Activated naive CD4-positive, alpha-beta T cell treated with anti-CD3 and anti-CD28 coated beads, Interleukin-2, amount 50 U/mL, for 24 hours (primary cell): ENCODE results near the gene PTPRB.
"Not testable (repeated sequence)": the region's sequence is repeated elsewhere in the genome, so short reads cannot be mapped to it uniquely, and the experiment has no call there.

Experiments used
- H3K27ac Mint-ChIP-seq: one replicate; pipeline ENCODE4 v1.8.0; 2021; ENCODE audit warnings: mild to moderate bottlenecking, mixed read lengths
- H3K27me3 Mint-ChIP-seq: one replicate; pipeline ENCODE4 v1.8.0; 2021; ENCODE audit warnings: mixed read lengths
- H3K36me3 Mint-ChIP-seq: one replicate; pipeline ENCODE4 v1.8.0; 2021; ENCODE audit warnings: mixed read lengths
- H3K4me1 Mint-ChIP-seq: one replicate; pipeline ENCODE4 v1.8.0; 2021; ENCODE audit warnings: mixed read lengths
- H3K4me3 Mint-ChIP-seq: one replicate; pipeline ENCODE4 v1.8.0; 2021; ENCODE audit warnings: mild to moderate bottlenecking, mixed read lengths
- H3K9me3 Mint-ChIP-seq: one replicate; pipeline ENCODE4 v1.8.0; 2021; ENCODE audit warnings: mixed read lengths

The PTPRB gene

DNA sequence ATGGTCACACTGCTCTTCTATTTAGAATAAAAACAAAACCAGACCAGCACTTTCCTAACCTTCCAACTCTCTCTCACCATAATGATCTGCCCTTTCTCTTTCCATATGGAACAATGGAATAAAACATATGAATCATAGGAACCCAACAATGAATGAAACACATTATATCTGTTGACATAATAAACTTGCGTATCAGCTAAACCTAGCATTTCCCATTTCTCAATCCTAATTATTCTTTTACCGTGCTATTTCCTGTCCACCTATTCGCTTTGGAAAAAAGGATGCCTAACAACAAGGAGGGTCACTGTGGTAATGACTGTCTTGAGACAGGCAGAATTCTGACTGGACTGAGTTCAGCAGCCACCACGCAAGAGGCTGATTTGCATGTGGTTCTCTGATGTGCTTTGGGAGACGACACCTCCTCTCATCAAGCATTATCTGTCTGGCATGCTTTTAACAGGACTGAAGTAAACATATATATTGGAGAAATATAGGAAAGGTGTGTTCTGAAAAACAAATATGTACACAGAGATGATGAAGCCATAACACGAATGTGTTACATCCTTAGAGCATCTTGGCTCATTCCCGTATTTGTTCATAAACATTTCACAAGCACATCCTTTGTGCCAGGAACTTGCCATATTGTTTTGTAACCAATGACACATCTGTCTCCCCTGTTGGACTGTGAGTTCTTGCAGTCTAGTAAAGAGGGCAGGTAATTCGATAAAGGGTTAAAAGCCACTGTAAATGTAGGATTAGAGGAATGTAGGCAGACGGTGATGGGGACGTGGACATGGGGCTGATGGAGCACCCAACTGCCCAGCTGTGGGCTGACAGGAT lies 87.7 kb downstream of the PTPRB start:
- Mint-ChIP-seq H3K27ac (no peak overlapping the region), H3K36me3 (no peaks in the 10 kb centered on the region), H3K9me3 (no peaks in the 10 kb centered on the region), H3K27me3 (peaks cover 2% of the 10 kb centered on the region), H3K4me1 (no peaks in the 10 kb centered on the region), H3K4me3 (no peak overlapping the region)

DNA sequence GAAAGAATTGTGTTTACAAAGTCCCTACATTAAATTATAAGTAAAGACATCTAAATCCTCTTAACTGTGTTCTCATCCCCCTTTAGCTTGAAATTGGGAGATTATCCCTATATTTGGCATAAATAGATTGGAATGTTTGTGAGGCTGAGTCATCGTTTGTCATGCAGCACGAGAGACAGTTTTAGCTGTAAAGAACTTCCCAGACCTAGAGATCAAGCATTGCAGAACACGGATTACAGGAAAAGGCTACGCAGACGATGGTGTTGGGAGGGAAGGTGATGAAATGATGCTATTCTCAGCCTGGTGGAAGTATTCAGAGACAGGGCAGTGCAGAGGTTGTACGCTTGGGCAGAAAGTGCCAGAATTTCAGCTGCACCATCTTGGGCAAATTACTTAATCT lies 93.8 kb downstream of the PTPRB start:
- Mint-ChIP-seq H3K9me3 (no peaks in the 10 kb centered on the region), H3K4me3 (no peak overlapping the region), H3K27me3 (peaks cover 2% of the 10 kb centered on the region), H3K27ac (no peak overlapping the region), H3K36me3 (no peaks in the 10 kb centered on the region), H3K4me1 (no peaks in the 10 kb centered on the region)

DNA sequence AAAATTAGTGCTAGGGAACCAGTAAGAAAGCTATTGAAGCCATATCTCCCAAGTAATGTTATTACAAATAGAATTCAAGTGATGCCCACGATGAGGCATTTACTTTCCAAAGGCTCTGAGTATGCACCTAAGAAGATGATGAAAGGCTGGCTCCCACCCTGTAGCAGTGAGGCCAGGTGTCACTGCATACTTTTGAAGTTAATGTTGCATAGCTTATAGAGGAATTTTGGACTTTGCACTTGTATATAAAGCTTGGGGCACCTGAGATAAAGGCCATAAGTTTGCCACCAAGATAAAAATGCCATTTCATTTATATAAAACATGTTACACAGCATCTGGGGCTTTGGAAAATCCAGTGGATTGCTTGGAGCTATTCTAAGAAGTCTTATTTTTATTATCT lies 96.2 kb downstream of the PTPRB start:
- Mint-ChIP-seq H3K9me3 (no peaks in the 10 kb centered on the region), H3K27me3 (no peaks in the 10 kb centered on the region), H3K27ac (no peak overlapping the region), H3K4me3 (no peak overlapping the region), H3K4me1 (no peaks in the 10 kb centered on the region), H3K36me3 (no peaks in the 10 kb centered on the region)

DNA sequence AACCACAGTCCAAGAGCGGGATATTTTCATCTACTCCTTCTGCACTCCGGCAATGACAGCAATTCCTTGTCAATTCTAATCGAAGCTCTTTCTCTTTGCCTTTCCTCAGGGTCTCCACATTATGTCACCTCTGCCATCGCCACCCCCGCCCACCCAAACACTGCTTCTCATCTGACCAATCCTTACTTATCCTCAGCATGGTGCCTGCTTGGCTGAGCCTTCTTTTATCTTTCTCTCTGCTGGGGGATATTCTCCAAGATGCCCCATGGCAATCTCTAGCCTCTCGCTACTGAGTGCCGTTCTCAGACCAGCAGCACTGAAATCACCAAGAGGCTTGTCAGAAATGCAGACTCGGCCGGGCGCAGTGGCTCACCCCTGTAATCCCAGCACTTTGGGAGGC lies 100.6 kb downstream of the PTPRB start:
- Mint-ChIP-seq H3K27ac (no peak overlapping the region), H3K9me3 (peaks cover 4% of the 10 kb centered on the region), H3K4me3 (no peak overlapping the region), H3K4me1 (no peaks in the 10 kb centered on the region), H3K36me3 (no peaks in the 10 kb centered on the region), H3K27me3 (peaks cover 1% of the 10 kb centered on the region)

DNA sequence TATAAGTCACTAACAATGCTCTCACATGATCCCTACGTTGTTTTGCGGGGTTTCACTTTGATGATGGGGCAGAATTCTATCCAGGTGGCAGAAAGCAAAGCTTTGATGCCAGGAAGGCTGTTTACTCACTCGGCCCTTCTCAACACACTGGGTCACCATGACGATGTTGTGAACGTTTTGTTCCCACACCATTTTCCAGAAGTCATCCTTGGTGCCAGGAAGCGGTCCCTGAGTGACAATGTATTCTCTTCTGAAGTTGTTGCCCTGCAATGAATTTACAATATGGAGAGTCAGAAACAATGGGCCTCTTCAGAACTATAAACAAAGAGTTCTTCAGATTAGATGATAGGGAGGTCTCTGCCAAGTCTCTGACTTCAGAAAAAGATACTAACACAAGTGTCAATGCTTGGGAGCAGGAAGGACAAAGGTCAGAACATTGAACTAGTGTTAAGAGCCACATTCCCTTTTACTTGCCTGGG lies 101.3 kb downstream of the PTPRB start:
- Mint-ChIP-seq H3K27ac (no peak overlapping the region), H3K4me1 (no peaks in the 10 kb centered on the region), H3K36me3 (no peaks in the 10 kb centered on the region), H3K4me3 (no peak overlapping the region), H3K9me3 (peaks cover 4% of the 10 kb centered on the region), H3K27me3 (peaks cover 1% of the 10 kb centered on the region)

DNA sequence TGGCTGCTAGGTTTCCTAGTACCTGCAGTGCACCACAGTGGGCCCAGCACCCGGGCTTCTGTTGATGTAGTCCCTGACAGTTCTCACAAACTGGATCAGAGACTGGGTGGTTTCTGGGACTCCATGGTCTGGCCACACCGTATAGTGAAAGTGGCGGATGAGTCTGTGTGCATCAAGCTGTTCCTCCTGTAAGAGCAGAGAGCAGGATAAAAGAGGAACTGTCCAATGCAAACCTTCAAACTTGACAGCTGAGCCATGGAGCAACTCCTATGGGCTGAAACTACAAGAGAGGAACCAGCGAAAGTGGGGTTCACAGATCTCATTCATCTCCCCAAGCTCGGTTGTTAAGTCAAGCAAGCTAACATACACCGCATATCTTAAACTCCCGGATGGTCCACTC lies 102.8 kb downstream of the PTPRB start:
- no peaks in the 10 kb centered on the region for H3K36me3 Mint-ChIP-seq
- H3K4me3 Mint-ChIP-seq: no peak overlapping the region
- H3K4me1 Mint-ChIP-seq: no peaks in the 10 kb centered on the region
- no peak overlapping the region for H3K27ac Mint-ChIP-seq
- H3K9me3 Mint-ChIP-seq: peaks cover 4% of the 10 kb centered on the region
- peaks cover 1% of the 10 kb centered on the region for H3K27me3 Mint-ChIP-seq

DNA sequence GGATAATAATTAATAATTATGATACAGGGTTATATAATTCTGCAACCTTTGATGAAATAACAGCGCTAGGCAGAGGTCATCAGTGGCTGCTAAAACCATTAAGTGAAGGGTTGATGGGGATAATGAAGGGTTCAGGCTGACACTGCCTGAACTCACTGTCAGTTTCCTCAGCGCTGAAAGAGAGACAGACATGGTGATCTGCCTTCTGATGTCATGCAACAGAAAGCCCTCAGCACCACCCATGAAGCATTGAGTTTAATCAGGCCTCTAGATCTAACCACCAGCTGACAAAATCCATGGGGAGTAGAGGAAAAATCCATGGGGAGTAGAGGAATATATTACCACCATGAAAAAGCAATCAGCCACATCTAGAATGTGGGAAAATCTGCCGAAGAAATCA lies 107.6 kb downstream of the PTPRB start:
- H3K4me1 Mint-ChIP-seq: no peaks in the 10 kb centered on the region
- peaks cover 4% of the 10 kb centered on the region for H3K9me3 Mint-ChIP-seq
- H3K4me3 Mint-ChIP-seq: no peak overlapping the region
- peaks cover 1% of the 10 kb centered on the region for H3K27me3 Mint-ChIP-seq
- no peak overlapping the region for H3K27ac Mint-ChIP-seq
- no peaks in the 10 kb centered on the region for H3K36me3 Mint-ChIP-seq

DNA sequence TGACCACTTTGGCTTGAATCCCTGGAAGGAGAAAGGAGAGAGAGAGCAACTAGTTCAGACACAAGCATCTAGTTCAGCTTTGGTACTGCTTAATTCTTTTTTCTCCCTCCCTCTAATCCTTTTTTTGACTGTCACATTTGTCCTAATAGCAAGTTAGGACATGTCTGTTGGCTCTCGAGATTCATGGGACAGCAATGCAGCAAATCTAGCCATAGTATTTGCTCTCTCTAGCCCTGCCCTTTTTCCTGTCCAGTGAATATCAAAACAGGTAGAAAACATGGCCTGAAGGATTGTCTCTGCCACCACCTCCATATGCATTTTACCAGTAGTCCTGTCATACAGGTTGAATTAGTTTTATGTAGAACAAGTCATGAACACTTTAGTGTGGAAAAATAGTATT lies 116.4 kb downstream of the PTPRB start:
- Mint-ChIP-seq H3K27ac (no peak overlapping the region), H3K27me3 (no peaks in the 10 kb centered on the region), H3K4me3 (no peak overlapping the region), H3K9me3 (no peaks in the 10 kb centered on the region), H3K4me1 (no peaks in the 10 kb centered on the region), H3K36me3 (no peaks in the 10 kb centered on the region)

DNA sequence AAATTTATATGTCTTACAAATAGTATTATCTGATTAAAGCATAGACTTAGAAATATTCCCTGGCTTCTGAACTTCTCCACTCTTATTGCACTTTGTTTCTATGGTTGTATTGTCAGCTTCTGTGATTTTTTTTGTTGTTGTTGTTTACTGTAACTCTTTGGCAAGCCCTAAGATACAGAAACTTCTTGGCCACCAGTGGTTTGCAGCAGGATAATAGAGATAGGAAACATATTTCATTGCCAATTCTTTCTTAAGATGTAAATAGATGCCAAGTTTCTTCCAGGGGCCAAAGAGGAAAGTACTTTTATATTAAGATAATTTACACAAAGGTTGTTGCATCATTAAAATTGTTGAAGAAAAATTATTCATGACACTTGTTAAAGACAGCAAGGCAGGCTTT lies 123.8 kb downstream of the PTPRB start:
- peaks cover 1% of the 10 kb centered on the region for H3K36me3 Mint-ChIP-seq
- H3K9me3 Mint-ChIP-seq: no peaks in the 10 kb centered on the region
- no peak overlapping the region for H3K27ac Mint-ChIP-seq
- no peak overlapping the region for H3K4me3 Mint-ChIP-seq
- peaks cover 5% of the 10 kb centered on the region for H3K27me3 Mint-ChIP-seq
- H3K4me1 Mint-ChIP-seq: no peaks in the 10 kb centered on the region

DNA sequence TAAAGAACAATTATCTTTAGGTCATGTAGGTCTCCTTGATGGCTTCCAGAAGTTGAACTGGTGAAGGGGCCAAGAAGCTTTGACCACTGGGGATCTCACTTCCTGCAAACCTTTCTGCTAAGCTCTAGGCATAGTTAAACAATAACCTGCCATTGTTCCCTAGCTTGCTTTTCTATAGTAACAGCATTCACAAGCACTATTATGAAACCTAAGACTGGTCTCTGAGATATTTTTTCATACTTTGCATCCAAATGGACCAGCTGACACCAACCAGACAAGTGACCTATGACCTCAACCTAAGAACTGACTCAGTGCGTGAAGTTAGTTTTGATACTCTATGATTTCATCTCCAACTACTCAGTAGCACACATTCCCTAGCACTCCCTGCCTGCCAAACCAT lies 129.1 kb downstream of the PTPRB start:
- H3K27me3 Mint-ChIP-seq: peaks cover 8% of the 10 kb centered on the region
- H3K36me3 Mint-ChIP-seq: peaks cover 1% of the 10 kb centered on the region
- no peaks in the 10 kb centered on the region for H3K9me3 Mint-ChIP-seq
- no peak overlapping the region for H3K27ac Mint-ChIP-seq
- no peaks in the 10 kb centered on the region for H3K4me1 Mint-ChIP-seq
- no peak overlapping the region for H3K4me3 Mint-ChIP-seq

DNA sequence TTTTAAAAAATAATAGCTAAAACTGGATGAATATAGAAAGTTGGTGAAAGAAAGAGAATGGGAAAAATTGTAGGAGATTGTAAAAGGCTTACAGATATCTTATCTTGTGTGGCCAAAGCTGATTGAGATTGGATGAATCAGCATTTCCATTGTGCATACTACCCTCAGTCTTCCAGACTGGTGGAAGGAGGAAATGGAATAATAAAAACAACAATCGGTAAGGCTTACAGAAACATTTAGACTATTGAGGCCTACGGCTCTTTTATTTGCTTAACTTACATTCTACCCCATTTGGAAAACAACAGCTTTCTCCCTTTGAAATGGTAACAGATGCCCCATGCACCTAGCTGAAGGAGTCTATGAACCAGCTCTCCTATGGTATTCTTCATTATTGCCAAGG lies 129.8 kb downstream of the PTPRB start:
- H3K4me3 Mint-ChIP-seq: no peak overlapping the region
- no peaks in the 10 kb centered on the region for H3K9me3 Mint-ChIP-seq
- peaks cover 1% of the 10 kb centered on the region for H3K36me3 Mint-ChIP-seq
- no peak overlapping the region for H3K27ac Mint-ChIP-seq
- no peaks in the 10 kb centered on the region for H3K4me1 Mint-ChIP-seq
- H3K27me3 Mint-ChIP-seq: peaks cover 10% of the 10 kb centered on the region

DNA sequence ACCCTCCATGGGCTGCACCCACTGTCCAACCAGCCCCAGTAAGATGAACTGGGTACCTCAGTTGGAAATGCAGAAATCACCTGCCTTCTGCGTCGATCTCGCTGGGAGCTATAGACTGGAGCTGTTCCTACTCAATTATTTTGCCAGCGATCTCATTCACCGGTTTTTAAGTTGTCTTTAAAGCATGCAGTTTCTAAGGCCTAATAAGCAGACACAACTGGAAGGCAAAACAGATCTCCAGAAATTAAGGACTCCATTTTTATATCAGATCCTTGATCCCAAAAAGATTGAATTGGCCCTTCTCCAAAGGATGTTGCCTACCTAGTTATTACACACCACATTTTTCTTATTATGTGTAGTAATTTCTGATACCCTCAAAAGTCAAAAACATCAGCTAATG lies 139.7 kb downstream of the PTPRB start:
- Mint-ChIP-seq H3K27ac (no peak overlapping the region), H3K4me1 (no peaks in the 10 kb centered on the region), H3K36me3 (no peaks in the 10 kb centered on the region), H3K4me3 (no peak overlapping the region), H3K9me3 (peaks cover 4% of the 10 kb centered on the region), H3K27me3 (peaks cover 5% of the 10 kb centered on the region)

DNA sequence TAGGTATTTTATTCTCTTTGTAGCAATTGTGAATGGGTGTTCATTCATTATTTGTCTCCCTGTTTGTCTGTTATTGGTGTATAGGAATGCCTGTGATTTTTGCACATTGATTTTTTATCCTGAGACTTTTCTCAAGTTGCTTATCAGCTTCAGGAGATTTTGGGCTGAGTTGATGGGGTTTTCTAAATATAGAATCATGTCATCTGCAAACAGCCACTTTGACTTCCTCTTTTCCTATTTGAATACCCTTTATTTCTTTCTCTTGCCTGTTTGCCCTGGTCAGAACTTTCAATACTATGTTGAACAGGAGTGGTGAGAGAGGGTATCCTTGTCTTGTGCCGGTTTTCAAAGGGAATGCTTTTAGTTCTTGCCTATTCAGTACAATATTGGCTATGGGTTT lies 144.3 kb downstream of the PTPRB start:
- not testable (repeated sequence) for H3K27ac Mint-ChIP-seq, H3K4me1 Mint-ChIP-seq, H3K36me3 Mint-ChIP-seq, H3K4me3 Mint-ChIP-seq, H3K9me3 Mint-ChIP-seq, H3K27me3 Mint-ChIP-seq

DNA sequence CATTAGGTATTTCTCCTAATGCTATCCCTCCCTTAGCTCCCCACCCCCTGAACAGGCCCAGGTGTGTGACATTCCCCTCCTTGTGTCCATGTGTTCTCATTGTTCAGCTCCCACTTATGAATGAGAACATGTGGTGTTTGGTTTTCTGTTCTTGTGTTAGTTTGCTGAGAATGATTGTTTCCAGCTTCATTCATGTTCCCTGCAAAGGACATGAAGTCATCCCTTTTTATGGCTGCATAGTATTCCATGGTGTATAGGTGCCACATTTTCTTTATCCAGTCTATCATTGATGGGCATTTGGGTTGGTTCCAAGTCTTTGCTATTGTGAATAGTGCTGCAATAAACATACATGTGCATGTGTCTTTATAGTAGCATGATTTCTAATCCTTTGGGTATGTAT lies 146.3 kb downstream of the PTPRB start:
- not testable (repeated sequence) for H3K27me3 Mint-ChIP-seq, H3K36me3 Mint-ChIP-seq, H3K4me3 Mint-ChIP-seq, H3K9me3 Mint-ChIP-seq, H3K4me1 Mint-ChIP-seq
- H3K27ac Mint-ChIP-seq: peak overlapping the region; percentile 43

DNA sequence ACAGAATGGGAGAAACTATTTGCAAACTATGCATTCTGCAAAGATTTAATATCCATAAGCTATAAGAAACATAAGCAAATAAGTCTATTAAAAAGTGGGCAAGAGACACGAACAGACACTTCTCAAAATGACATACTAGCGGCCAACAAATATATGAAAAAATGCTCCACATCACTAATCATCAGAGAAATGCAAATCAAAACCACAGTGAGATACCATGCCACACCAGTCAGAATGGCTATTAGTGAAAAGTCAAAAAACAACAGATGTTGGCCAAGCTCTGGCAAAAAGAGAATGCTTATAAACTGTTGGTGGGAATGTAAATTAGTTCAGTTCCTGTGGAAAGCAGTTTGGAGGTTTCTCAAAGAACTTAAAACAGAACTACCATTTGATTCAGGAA lies 149.8 kb downstream of the PTPRB start:
- no peak overlapping the region for H3K4me3 Mint-ChIP-seq
- H3K36me3 Mint-ChIP-seq: no peaks in the 10 kb centered on the region
- H3K4me1 Mint-ChIP-seq: no peaks in the 10 kb centered on the region
- H3K27me3 Mint-ChIP-seq: peaks cover 2% of the 10 kb centered on the region
- H3K9me3 Mint-ChIP-seq: peaks cover 4% of the 10 kb centered on the region
- H3K27ac Mint-ChIP-seq: no peak overlapping the region

DNA sequence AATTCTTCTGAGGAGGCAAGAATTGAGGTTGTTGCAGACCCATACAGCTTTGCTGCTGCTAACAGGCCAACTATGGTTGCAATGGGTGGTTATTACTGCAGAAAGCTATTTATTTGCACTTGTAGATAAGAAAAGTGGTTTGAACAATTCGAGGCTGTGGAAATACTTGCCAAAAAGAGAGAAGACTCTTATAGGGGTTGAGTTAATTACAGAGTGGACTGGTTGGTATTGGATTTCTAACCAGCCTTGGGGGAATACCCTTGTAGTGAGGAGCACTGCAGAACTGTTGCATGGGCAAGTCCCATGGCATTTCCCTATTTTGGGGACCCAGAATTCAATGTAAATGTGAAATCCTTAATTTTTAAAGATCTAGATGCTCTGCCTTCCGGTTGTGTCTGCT lies 150.6 kb downstream of the PTPRB start:
- Mint-ChIP-seq H3K4me1 (no peaks in the 10 kb centered on the region), H3K27me3 (peaks cover 2% of the 10 kb centered on the region), H3K9me3 (peaks cover 4% of the 10 kb centered on the region), H3K27ac (no peak overlapping the region), H3K36me3 (no peaks in the 10 kb centered on the region), H3K4me3 (no peak overlapping the region)

DNA sequence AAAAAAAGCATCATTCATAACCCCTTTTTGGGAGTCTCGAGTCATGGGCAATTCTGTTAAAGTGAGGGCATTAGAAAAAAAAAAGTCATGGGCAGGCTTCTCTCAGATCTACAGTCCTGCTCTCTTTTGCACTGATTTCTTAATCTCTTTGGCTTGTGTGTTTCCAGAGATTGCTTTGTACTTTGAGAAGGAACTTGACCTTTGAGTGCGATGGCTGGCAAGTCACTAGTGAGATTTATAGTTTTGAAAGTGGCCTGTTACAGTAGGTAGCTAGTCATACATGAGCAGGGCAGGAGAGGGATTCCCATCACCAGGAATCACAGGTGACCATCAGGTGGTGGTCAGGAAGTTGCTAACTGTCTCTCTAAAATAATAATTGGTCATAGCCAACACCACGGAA lies 151.5 kb downstream of the PTPRB start:
- H3K4me1 Mint-ChIP-seq: no peaks in the 10 kb centered on the region
- peaks cover 4% of the 10 kb centered on the region for H3K9me3 Mint-ChIP-seq
- no peak overlapping the region for H3K27ac Mint-ChIP-seq
- no peak overlapping the region for H3K4me3 Mint-ChIP-seq
- H3K27me3 Mint-ChIP-seq: peaks cover 7% of the 10 kb centered on the region
- H3K36me3 Mint-ChIP-seq: no peaks in the 10 kb centered on the region
